ENCODE results near the gene ARHGAP27. TPM values are rescaled to one million over a fixed set of nuclear protein-coding genes. Genes with fewer than 3 reads are reported as not detected.

Gene ARHGAP27
- total RNA-seq, 1 experiment from 2014 or later: 104 TPM

DNA sequence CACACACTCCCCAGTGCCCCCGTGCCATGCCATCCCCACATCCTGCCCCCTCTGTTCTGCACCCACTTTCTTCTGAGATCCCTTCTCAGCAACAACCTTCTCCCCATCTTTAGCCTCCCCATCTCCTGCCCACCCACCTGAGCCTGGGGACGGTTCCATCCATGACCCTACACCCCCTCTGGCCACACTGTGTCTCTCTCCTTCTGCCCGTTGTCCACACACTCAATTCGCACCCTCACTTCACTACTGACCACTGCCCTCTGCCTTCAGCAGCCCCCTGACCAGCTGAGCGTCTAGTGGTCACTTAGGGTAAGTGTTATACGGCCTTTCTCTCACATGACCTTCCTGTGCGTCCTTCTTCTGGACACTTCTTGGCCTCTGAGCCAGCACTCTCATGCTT lies 6.1 kb downstream of the ARHGAP27 start:
- CTCF ChIA-PET: interaction anchor here (0.7 to 3.3 kb wide), 8 partner anchors 14 to 149 kb away, joined by 3 to 44 read pairs (median 6); no protein-coding TSS in a partner anchor
- H3K9me3 Mint-ChIP-seq (ENCODE audit: low read depth, unreplicated experiment): no peaks in the 10 kb centered on the region
- intact Hi-C loops (cut with micrococcal nuclease; ENCODE audit: unreplicated experiment): loop anchor here (5.0 kb wide), 1 partner anchor 41 kb away; no protein-coding TSS in a partner anchor
- TF ChIP-seq CTCF (IDR thresholded peaks at IDR 0.05; ENCODE audit: unreplicated experiment): no peak
- H3K4me3 Mint-ChIP-seq (ENCODE audit: low read depth, unreplicated experiment): no peak overlapping the region
- H3K27ac Mint-ChIP-seq (ENCODE audit: unreplicated experiment): no peak overlapping the region
- H3K27me3 Mint-ChIP-seq (ENCODE audit: unreplicated experiment): no peaks in the 10 kb centered on the region
- no TSS peak for BruUV-seq (replicated peaks)
- no peak for DNase-seq
- H3K4me1 Mint-ChIP-seq (ENCODE audit: low read depth, unreplicated experiment): peaks cover 77% of the 10 kb centered on the region
- H3K36me3 Mint-ChIP-seq (ENCODE audit: insufficient read depth, unreplicated experiment): peaks cover 76% of the 10 kb centered on the region

- TF ChIP-seq CTCF (IDR thresholded peaks at IDR 0.05; ENCODE audit: unreplicated experiment): peak; percentile 69
- Mint-ChIP-seq H3K9me3 (ENCODE audit: low read depth, unreplicated experiment) (no peaks in the 10 kb centered on the region), H3K27me3 (ENCODE audit: unreplicated experiment) (no peaks in the 10 kb centered on the region), H3K27ac (ENCODE audit: unreplicated experiment) (peak overlapping the region; percentile 92), H3K4me1 (ENCODE audit: low read depth, unreplicated experiment) (peaks cover 82% of the 10 kb centered on the region), H3K4me3 (ENCODE audit: low read depth, unreplicated experiment) (peak overlapping the region; percentile 72), H3K36me3 (ENCODE audit: insufficient read depth, unreplicated experiment) (peaks cover 76% of the 10 kb centered on the region)
- no TSS peak for BruUV-seq (replicated peaks)
- DNase-seq: no peak
- intact Hi-C loops (cut with micrococcal nuclease; ENCODE audit: unreplicated experiment): loop anchor here (1.0 to 5.0 kb wide), 2 partner anchors 41 to 207 kb away; no protein-coding TSS in a partner anchor
- CTCF ChIA-PET: interaction anchor here (0.7 to 3.3 kb wide), 19 partner anchors 13 to 291 kb away, joined by 3 to 44 read pairs (median 5); partner anchors contain the start of genes ACBD4 and MAP3K14
These were observed 6.7 kb downstream of the ARHGAP27 start for GRCh38 chr17:45425984-45426413.

- Mint-ChIP-seq H3K36me3 (ENCODE audit: insufficient read depth, unreplicated experiment) (peaks cover 76% of the 10 kb centered on the region), H3K9me3 (ENCODE audit: low read depth, unreplicated experiment) (no peaks in the 10 kb centered on the region), H3K27ac (ENCODE audit: unreplicated experiment) (peak overlapping the region; percentile 92), H3K27me3 (ENCODE audit: unreplicated experiment) (no peaks in the 10 kb centered on the region), H3K4me3 (ENCODE audit: low read depth, unreplicated experiment) (peak overlapping the region; percentile 72), H3K4me1 (ENCODE audit: low read depth, unreplicated experiment) (peaks cover 82% of the 10 kb centered on the region)
- peak; percentile 97 for DNase-seq
- BruUV-seq (replicated peaks): no TSS peak
- no peak for TF ChIP-seq CTCF (IDR thresholded peaks at IDR 0.05; ENCODE audit: unreplicated experiment)
- CTCF ChIA-PET: interaction anchor here (0.5 to 3.3 kb wide), 22 partner anchors 13 to 417 kb away, joined by 3 to 44 read pairs (median 4); partner anchors contain the start of genes ACBD4 and MAP3K14
- intact Hi-C loops (cut with micrococcal nuclease; ENCODE audit: unreplicated experiment): loop anchor here (1.0 to 5.0 kb wide), 2 partner anchors 42 to 206 kb away; no protein-coding TSS in a partner anchor
These were observed 7.3 kb downstream of the ARHGAP27 start for GRCh38 chr17:45425125-45425983.

- Mint-ChIP-seq H3K4me1 (ENCODE audit: low read depth, unreplicated experiment) (peaks cover 87% of the 10 kb centered on the region), H3K27ac (ENCODE audit: unreplicated experiment) (peak overlapping the region; percentile 92), H3K4me3 (ENCODE audit: low read depth, unreplicated experiment) (peak overlapping the region; percentile 72), H3K9me3 (ENCODE audit: low read depth, unreplicated experiment) (no peaks in the 10 kb centered on the region), H3K36me3 (ENCODE audit: insufficient read depth, unreplicated experiment) (peaks cover 78% of the 10 kb centered on the region), H3K27me3 (ENCODE audit: unreplicated experiment) (no peaks in the 10 kb centered on the region)
- no peak for DNase-seq
- CTCF ChIA-PET: interaction anchor here (1.1 to 3.3 kb wide), 10 partner anchors 12 to 289 kb away, joined by 3 to 44 read pairs (median 9); partner anchors contain the start of genes ACBD4 and MAP3K14
- TF ChIP-seq CTCF (IDR thresholded peaks at IDR 0.05; ENCODE audit: unreplicated experiment): no peak
- intact Hi-C loops (cut with micrococcal nuclease; ENCODE audit: unreplicated experiment): loop anchor here (1.0 to 5.0 kb wide), 2 partner anchors 43 to 205 kb away; no protein-coding TSS in a partner anchor
- BruUV-seq (replicated peaks): no TSS peak
These were observed 7.9 kb downstream of the ARHGAP27 start for GRCh38 chr17:45424769-45425124.

Measured in Calu3 (cell line).